A549 treated with RU486 at 1 μM for 4 hours (cell line): ENCODE data around the gene ARHGEF7. TPM values are rescaled to one million over a fixed set of nuclear protein-coding genes. Genes with fewer than 3 reads are reported as not detected.

ENCODE experiments used
- total RNA-seq: library from RNA; stranded (reverse); fragments of 200-300 nt; extraction: Qiagen RNA extraction; gene quantifications from 5 replicates; pipeline ENCODE4 v1.2.3, GENCODE V29; 2022; ENCODE audit warnings: low read depth

The ARHGEF7 gene
- 18.5 to 21.8 TPM (median 21.1 TPM) in 5 replicates for total RNA-seq

GRCh38 chr13:111115061-111115964 lies at the start of gene ARHGEF7:
Gene ARHGEF7, plus strand, starts transcription at chr13:111115310. Its CDS starts 217 bp downstream, at chr13:111115527.

GRCh38 chr13:111319998-111320911 lies 205.1 kb downstream of the ARHGEF7 start, which contains the start of gene TEX29:
Gene TEX29, plus strand, starts transcription at chr13:111320642. Its CDS starts 249 bp downstream, at chr13:111320891.

Other genes starting within 250 kb of the ARHGEF7 start
- 42.3 to 58.4 TPM (median 49.6 TPM) in 5 replicates for gene ANKRD10, start 200.2 kb upstream of the ARHGEF7 start, total RNA-seq
- 0.41 TPM in 1 of 5 replicates, not detected in the others for gene TEX29, start 205.3 kb downstream of the ARHGEF7 start, total RNA-seq